ENCODE data around the gene ZCCHC10. TPM values are rescaled to one million over a fixed set of nuclear protein-coding genes. Genes with fewer than 3 reads are reported as not detected.

The ZCCHC10 gene
- total and polyA plus RNA-seq, 10 of the 15 experiments (the other 5 are each of a cell fraction or from before 2014, with no cell fraction given), result 16.8 to 117 (median 53.5) TPM

DNA sequence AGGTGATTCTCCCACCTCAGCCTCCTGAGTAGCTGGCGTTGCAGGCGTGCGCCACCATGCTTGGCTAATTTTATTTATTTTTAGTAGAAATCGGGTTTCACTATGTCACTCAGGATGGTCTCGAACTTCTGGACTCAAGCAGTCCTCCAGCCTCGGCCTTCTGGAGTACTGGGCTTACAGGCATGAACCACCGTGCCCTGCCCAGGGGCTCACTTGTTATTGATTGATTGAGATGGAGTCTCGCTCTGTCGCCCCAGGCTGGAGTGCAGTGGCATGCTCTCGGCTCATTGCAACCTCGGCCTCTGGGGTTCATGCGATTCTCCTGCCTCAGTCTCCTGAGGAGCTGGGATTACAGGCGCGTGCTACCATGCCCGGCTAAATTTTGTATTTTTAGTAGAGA, 27.1 kb upstream of the ZCCHC10 start:
- BruUV-seq (replicated peaks), result no TSS peak
- ATAC-seq (no peak), FAIRE-seq (no peak), DNase-seq (ENCODE audit: low read depth, low spot score) (no peak)
- H3K27me3 ChIP-seq (replicated peaks in 1 of 2; ENCODE audit: control insufficient read depth in 2 of 2, insufficient read depth in 2 of 2, low read length in 1 of 2), result no peaks in the 10 kb centered on the region
- peaks cover 79% of the 10 kb centered on the region for H3K79me2 ChIP-seq (ENCODE audit: control insufficient read depth, insufficient read depth, low read length)
- H2AFZ ChIP-seq (ENCODE audit: control insufficient read depth, low read depth, low read length), result no peak overlapping the region
- peak overlapping the region; percentile 94 for H3K4me3 ChIP-seq
- ChIA-PET SMC1A (ENCODE audit: uncharacterized antibody, unreplicated experiment) (interaction anchor here (2.8 kb wide), 1 partner anchor 91 kb away, joined by 9 read pairs; the partner anchor contains the start of gene AFF4), RAD21 (ENCODE audit: unreplicated experiment) (interaction anchor here (0.7 kb wide), 1 partner anchor 557 kb away, joined by 5 read pairs; no protein-coding TSS in a partner anchor), CTCF (no interaction called here), POLR2A (interaction anchor here (0.6 to 4.6 kb wide), 4 partner anchors 9 to 55 kb away, joined by 3 to 21 read pairs (median 7); no protein-coding TSS in a partner anchor)
- in situ Hi-C loops (cut with MboI), result no loop called here
- H3K36me3 ChIP-seq (ENCODE audit: control insufficient read depth in 2 of 2, insufficient read depth in 2 of 2, low read length in 1 of 2), result 0 out of 4 replicates have a peak, but pooled peaks cover 0 to 4% of the 10 kb centered on the region in 2 experiments
- peak overlapping the region; percentile 80 for H3K4me2 ChIP-seq (ENCODE audit: control insufficient read depth, insufficient read depth)
- H3K9me3 ChIP-seq (replicated peaks; ENCODE audit: control insufficient read depth, insufficient read depth, low read length), result no peaks in the 10 kb centered on the region
- intact Hi-C loops (cut with micrococcal nuclease; ENCODE audit: unreplicated experiment), result loop anchor here (5.0 kb wide), 1 partner anchor 91 kb away; the partner anchor contains the start of gene AFF4
- H4K20me1 ChIP-seq (ENCODE audit: control insufficient read depth, insufficient read depth), result no peaks in the 10 kb centered on the region
- TF ChIP-seq, protein P1, sequence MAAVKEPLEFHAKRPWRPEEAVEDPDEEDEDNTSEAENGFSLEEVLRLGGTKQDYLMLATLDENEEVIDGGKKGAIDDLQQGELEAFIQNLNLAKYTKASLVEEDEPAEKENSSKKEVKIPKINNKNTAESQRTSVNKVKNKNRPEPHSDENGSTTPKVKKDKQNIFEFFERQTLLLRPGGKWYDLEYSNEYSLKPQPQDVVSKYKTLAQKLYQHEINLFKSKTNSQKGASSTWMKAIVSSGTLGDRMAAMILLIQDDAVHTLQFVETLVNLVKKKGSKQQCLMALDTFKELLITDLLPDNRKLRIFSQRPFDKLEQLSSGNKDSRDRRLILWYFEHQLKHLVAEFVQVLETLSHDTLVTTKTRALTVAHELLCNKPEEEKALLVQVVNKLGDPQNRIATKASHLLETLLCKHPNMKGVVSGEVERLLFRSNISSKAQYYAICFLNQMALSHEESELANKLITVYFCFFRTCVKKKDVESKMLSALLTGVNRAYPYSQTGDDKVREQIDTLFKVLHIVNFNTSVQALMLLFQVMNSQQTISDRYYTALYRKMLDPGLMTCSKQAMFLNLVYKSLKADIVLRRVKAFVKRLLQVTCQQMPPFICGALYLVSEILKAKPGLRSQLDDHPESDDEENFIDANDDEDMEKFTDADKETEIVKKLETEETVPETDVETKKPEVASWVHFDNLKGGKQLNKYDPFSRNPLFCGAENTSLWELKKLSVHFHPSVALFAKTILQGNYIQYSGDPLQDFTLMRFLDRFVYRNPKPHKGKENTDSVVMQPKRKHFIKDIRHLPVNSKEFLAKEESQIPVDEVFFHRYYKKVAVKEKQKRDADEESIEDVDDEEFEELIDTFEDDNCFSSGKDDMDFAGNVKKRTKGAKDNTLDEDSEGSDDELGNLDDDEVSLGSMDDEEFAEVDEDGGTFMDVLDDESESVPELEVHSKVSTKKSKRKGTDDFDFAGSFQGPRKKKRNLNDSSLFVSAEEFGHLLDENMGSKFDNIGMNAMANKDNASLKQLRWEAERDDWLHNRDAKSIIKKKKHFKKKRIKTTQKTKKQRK (IDR thresholded peaks at IDR 0.05; ENCODE audit: low read depth, low read length), result no peak
- peak; percentile 15; the same call in 1 of the 3 replicates for TF ChIP-seq POU2F2 (IDR thresholded peaks at IDR 0.05; ENCODE audit: borderline replicate concordance, low read depth, low read length)
- H3K9ac ChIP-seq (ENCODE audit: control insufficient read depth, insufficient read depth, low read length), result peak overlapping the region; percentile 100; the same call in 1 of the 2 replicates
- H3K27ac ChIP-seq (ENCODE audit: control insufficient read depth, insufficient read depth), result no peak overlapping the region
- peaks cover 5% of the 10 kb centered on the region for H3K4me1 ChIP-seq (ENCODE audit: control insufficient read depth, insufficient read depth, low read length)
- 61% methylated on average over 15 of the region's 15 CpGs for WGBS (ENCODE audit: insufficient coverage, insufficient replicate concordance, low lambda C conversion rate, missing lambda C conversion rate)
